T-helper 1 cell treated with Interleukin-12 subunit alpha and Interleukin-12 subunit beta and Interleukin-4 antibody, amounts not matched to agents 30 μg/mL and 1 μg/mL, for 36 hours (primary cell): Measurements from ENCODE around the gene KCTD17.

Source experiments
- H3K27ac Mint-ChIP-seq: one replicate; pipeline ENCODE4 v1.8.0; 2021; ENCODE audit warnings: mild to moderate bottlenecking, mixed read lengths
- H3K27me3 Mint-ChIP-seq: one replicate; pipeline ENCODE4 v1.8.0; 2021; ENCODE audit warnings: low read depth, mixed read lengths
- H3K36me3 Mint-ChIP-seq: one replicate; pipeline ENCODE4 v1.8.0; 2021; ENCODE audit warnings: low read depth, mixed read lengths
- H3K4me1 Mint-ChIP-seq: one replicate; pipeline ENCODE4 v1.8.0; 2021; ENCODE audit warnings: low read depth, mixed read lengths
- H3K4me3 Mint-ChIP-seq: one replicate; pipeline ENCODE4 v1.8.0; 2021; ENCODE audit warnings: mild to moderate bottlenecking, moderate library complexity, mixed read lengths
- H3K9me3 Mint-ChIP-seq: one replicate; pipeline ENCODE4 v1.8.0; 2021; ENCODE audit warnings: mixed read lengths

Gene KCTD17

GRCh38 chr22:37100589-37101127 lies 49.1 kb downstream of the KCTD17 start:
- no peaks in the 10 kb centered on the region for H3K27me3 Mint-ChIP-seq
- no peaks in the 10 kb centered on the region for H3K36me3 Mint-ChIP-seq
- H3K9me3 Mint-ChIP-seq, result no peaks in the 10 kb centered on the region
- H3K27ac Mint-ChIP-seq, result no peak overlapping the region
- no peak overlapping the region for H3K4me3 Mint-ChIP-seq
- H3K4me1 Mint-ChIP-seq, result peaks cover 20% of the 10 kb centered on the region

DNA sequence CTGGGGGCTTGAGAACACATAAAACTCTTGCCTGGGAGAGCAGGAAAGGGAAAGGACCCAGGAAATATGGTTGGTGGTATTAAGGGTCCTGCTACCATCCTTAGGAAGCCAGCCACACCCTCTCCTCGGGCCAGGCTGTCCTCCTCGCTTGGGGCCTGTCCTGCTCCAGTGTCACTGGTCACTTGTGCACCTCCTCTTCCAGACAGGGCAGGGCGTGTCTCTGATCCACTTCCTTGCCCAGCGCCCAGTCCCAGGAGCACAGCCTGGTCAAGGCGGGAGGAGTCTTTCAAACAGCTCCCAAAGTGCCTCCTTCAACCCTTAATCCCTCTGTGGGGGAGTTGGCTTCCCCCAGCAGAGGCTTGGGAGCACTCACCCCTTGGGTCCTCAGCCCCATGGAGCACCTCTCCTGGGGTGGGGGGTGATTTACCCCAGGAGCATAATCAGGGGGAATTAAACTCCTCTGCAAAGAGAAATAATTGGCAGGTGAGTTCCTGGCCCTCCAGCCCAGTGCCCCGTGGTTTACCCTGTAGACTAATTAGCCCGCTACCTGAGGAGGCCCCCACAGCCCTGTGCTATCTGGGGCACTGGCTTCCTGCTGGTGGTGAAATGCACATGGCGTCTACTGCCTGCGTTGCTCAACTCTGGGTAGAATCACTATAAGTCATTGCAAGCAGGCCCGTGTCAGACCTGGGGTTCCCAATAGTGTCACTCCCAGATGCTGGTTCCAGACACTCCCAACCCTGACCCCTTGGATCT lies 49.9 kb downstream of the KCTD17 start:
- peaks cover 22% of the 10 kb centered on the region for H3K4me1 Mint-ChIP-seq
- no peaks in the 10 kb centered on the region for H3K36me3 Mint-ChIP-seq
- H3K27ac Mint-ChIP-seq, result no peak overlapping the region
- H3K27me3 Mint-ChIP-seq, result no peaks in the 10 kb centered on the region
- no peak overlapping the region for H3K4me3 Mint-ChIP-seq
- H3K9me3 Mint-ChIP-seq, result no peaks in the 10 kb centered on the region

DNA sequence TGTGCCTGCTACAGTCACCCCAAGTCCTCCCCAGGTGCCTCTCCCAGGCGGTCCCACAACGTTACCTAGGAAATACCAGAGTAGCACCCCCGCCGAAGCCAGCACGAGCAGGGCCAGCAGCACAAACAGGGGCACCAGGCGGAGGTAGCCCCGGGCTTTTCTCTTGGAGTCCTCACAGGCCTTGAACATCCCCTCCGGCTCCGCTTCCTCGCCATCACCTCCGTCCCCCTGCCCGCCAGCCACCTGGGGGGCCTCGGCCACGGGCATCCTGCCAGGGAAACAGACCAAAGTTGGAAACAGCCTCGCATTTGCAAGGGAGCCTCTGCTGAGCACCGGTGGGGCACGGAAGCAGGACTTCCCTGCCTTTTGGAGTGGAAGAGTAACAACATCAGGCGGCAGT lies 51.6 kb downstream of the KCTD17 start:
- Mint-ChIP-seq H3K27me3 (no peaks in the 10 kb centered on the region), H3K4me3 (no peak overlapping the region), H3K9me3 (no peaks in the 10 kb centered on the region), H3K36me3 (no peaks in the 10 kb centered on the region), H3K27ac (no peak overlapping the region), H3K4me1 (peaks cover 20% of the 10 kb centered on the region)

DNA sequence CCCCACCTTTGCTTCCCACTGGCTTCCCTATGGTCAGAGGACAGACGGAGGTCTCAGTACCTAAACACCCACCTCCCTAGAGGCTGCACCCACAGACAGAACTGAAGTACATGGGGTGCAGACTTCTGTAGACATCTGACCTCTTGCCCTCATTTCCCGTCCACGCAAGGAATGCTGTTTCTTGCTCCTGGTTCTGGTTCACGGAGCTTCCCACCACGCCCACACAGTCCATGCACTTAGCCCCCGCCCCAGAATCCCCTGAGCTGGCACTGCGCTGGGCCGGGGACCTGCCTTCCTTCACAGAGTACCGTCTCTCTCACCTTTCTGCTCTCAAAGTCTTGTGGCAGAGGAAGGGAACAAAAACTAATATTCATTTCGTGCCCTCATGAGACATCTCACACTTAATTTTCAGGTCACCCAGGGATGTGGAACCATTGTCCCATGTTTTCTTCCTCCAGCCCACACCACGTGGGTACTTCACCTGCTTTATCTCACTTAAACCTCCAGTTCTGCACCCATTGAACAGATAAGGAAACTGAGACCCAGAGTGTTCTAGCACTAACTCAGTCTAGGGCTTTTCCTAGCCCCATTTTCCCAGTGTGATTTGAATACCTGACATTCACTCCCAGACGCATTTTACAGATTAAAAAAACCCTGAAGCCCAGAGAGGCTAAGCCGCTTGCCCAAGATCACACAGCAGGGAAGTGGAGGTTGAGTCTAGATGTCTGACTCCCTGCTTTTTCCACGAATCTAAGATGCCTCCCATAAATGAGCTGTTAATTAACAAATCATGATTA lies 52.3 kb downstream of the KCTD17 start:
- Mint-ChIP-seq H3K36me3 (no peaks in the 10 kb centered on the region), H3K27ac (no peak overlapping the region), H3K4me1 (peaks cover 16% of the 10 kb centered on the region), H3K9me3 (no peaks in the 10 kb centered on the region), H3K4me3 (no peak overlapping the region), H3K27me3 (no peaks in the 10 kb centered on the region)

- no peak overlapping the region for H3K4me3 Mint-ChIP-seq
Observed at GRCh38 chr22:37105154-37105553, 53.6 kb downstream of the KCTD17 start.

GRCh38 chr22:37105990-37106389 lies 54.4 kb downstream of the KCTD17 start:
- Mint-ChIP-seq H3K27me3 (no peaks in the 10 kb centered on the region), H3K4me3 (no peak overlapping the region), H3K36me3 (no peaks in the 10 kb centered on the region), H3K27ac (no peak overlapping the region), H3K4me1 (peaks cover 6% of the 10 kb centered on the region), H3K9me3 (no peaks in the 10 kb centered on the region)

More at GRCh38 chr22:37105154-37105553, 53.6 kb downstream of the KCTD17 start:
- Mint-ChIP-seq H3K27ac (no peak overlapping the region), H3K4me1 (peaks cover 9% of the 10 kb centered on the region), H3K9me3 (no peaks in the 10 kb centered on the region), H3K27me3 (no peaks in the 10 kb centered on the region), H3K36me3 (no peaks in the 10 kb centered on the region)

DNA sequence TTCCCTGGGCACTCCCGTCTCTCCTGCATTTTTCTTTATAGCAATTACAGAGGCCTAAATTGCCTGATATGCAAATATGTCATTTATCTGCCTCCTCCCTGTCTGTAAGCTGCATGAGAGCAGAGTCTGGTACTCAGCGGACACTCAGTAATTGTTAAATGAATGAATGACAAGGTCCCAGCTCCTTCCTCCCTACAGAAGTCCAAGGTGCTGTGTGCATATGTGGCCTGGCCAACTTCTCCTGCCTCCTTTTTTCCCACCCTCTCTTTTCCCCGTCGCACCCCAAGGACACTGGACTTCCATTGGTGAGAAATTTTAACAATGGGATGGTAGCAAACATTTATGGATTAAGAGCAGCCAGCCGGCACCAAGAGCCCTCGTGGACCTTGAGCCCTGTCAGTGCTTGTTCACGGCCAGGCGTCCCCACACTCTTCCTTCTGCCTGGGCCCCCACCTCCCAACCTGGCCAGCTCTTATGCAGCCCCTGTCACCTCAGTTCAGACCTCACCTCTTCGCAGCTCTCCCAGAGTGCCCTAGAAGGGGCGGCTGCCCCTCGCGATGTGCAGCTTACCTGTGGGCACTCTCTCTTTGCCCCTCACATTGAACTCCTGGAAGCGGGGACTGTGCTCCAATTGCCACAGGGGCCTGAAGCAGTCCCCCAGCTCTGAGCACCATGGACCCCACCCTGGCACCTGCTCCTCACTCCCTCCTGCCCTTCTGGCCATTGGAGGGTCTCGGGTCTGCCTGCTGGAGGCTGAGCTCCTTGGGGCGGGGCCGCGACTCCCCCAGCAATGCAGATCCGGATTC lies 56.5 kb downstream of the KCTD17 start:
- no peaks in the 10 kb centered on the region for H3K27me3 Mint-ChIP-seq
- no peak overlapping the region for H3K4me3 Mint-ChIP-seq
- H3K4me1 Mint-ChIP-seq, result peaks cover 4% of the 10 kb centered on the region
- H3K36me3 Mint-ChIP-seq, result no peaks in the 10 kb centered on the region
- no peaks in the 10 kb centered on the region for H3K9me3 Mint-ChIP-seq
- no peak overlapping the region for H3K27ac Mint-ChIP-seq

DNA sequence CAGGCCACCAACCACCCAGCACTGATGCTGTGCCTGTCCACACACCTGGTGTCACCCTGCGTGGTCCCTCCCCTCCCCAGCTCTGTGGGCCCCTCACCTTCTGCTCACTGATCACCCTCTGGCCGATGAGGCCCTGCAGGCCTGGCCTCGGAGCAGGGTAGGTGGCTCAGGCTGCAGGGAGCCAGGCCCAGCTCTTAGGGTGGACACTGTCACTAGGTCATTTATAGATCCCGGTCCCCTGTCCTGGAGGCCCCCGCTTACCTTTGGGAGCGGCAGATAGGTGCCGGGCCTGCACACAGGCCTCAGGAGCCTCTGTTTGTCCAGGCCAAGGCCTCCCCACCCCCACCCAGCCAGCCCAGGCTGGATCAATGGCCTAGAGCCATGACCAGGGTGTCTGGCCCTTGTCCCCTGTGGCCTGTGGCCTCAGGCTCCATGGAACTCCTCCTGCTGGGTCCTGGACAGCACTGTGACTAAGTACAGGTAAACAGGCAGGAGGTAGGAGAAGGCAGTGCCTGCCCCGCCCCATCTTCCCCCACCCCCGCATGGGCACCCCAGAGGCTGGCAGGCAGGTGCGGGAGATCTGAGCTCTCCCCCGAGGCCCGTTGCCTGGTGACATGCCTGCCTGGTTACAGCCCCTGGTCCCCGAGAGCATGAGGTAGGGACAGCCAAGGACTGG lies 57.8 kb downstream of the KCTD17 start, which contains the start of gene TMPRSS6:
Gene TMPRSS6, minus strand, starts transcription at position 472 of the 676 bp plus-strand sequence. CDS start 6,296 bp downstream, outside the sequence.
- H3K27ac Mint-ChIP-seq, result no peak within 1 kb of the TSS
- H3K9me3 Mint-ChIP-seq, result no peaks in the 10 kb centered on the region
- H3K4me1 Mint-ChIP-seq, result peaks cover 4% of the 10 kb centered on the region
- H3K27me3 Mint-ChIP-seq, result no peaks in the 10 kb centered on the region
- no peaks in the 10 kb centered on the region for H3K36me3 Mint-ChIP-seq
- H3K4me3 Mint-ChIP-seq, result no peak within 1 kb of the TSS

GRCh38 chr22:37111156-37111717 lies 59.7 kb downstream of the KCTD17 start:
- peaks cover 3% of the 10 kb centered on the region for H3K36me3 Mint-ChIP-seq
- H3K4me3 Mint-ChIP-seq, result no peak overlapping the region
- H3K27me3 Mint-ChIP-seq, result no peaks in the 10 kb centered on the region
- no peak overlapping the region for H3K27ac Mint-ChIP-seq
- H3K4me1 Mint-ChIP-seq, result peaks cover 10% of the 10 kb centered on the region
- H3K9me3 Mint-ChIP-seq, result no peaks in the 10 kb centered on the region

- H3K4me3 Mint-ChIP-seq, result no peak overlapping the region
- H3K27ac Mint-ChIP-seq, result no peak overlapping the region
- H3K9me3 Mint-ChIP-seq, result no peaks in the 10 kb centered on the region
- no peaks in the 10 kb centered on the region for H3K27me3 Mint-ChIP-seq
- peaks cover 15% of the 10 kb centered on the region for H3K4me1 Mint-ChIP-seq
- peaks cover 3% of the 10 kb centered on the region for H3K36me3 Mint-ChIP-seq
Observed at GRCh38 chr22:37112084-37112728, 60.7 kb downstream of the KCTD17 start.
